Fibroblast of pulmonary artery (primary cell): Measurements from ENCODE around the gene FOXN1.
A peak's percentile ranks its signal among the peaks of the same experiment; 100 is the strongest.
"Not testable (repeated sequence)": the region's sequence is repeated elsewhere in the genome, so short reads cannot be mapped to it uniquely, and the experiment has no call there.

Experiments used
- DNase-seq: peaks from one replicate; pipeline ENCODE4 v3.0.0-alpha.2; 2010; ENCODE audit warnings: low read depth
- H3K4me3 ChIP-seq: replicated peaks from 2 replicates; pipeline ENCODE4 v1.5.1; 2011; ENCODE audit warnings: low read depth, mild to moderate bottlenecking, control low read depth, low read length, moderate library complexity
- CTCF ChIP-seq: IDR thresholded peaks from 2 replicates; pipeline ENCODE4 v1.5.1; 2011; ENCODE audit warnings: mild to moderate bottlenecking, control low read depth, low read length, inconsistent platforms; ENCODE audit errors: missing control alignments

FOXN1 gene

GRCh38 chr17:28573966-28574480 lies 67.9 kb downstream of the FOXN1 start:
- no peak for DNase-seq
- no peak for TF ChIP-seq CTCF
- H3K4me3 ChIP-seq: no peak overlapping the region

- no peak overlapping the region for H3K4me3 ChIP-seq
- TF ChIP-seq CTCF: no peak
- DNase-seq: no peak
These were observed 68.4 kb downstream of the FOXN1 start for GRCh38 chr17:28574526-28574925.

GRCh38 chr17:28575126-28575795 lies 69.1 kb downstream of the FOXN1 start:
- H3K4me3 ChIP-seq: no peak overlapping the region

GRCh38 chr17:28576016-28576415 lies 69.9 kb downstream of the FOXN1 start:
- DNase-seq, H3K4me3 ChIP-seq: not testable (repeated sequence)

More at GRCh38 chr17:28575126-28575795, 69.1 kb downstream of the FOXN1 start:
- TF ChIP-seq CTCF: no peak
- no peak for DNase-seq

GRCh38 chr17:28576758-28577465 lies 70.8 kb downstream of the FOXN1 start, which contains the start of gene ALDOC:
Gene ALDOC, minus strand, starts transcription at chr17:28576895. Its CDS starts 1,363 bp downstream, at chr17:28575532.
- DNase-seq: peak; percentile 91
- TF ChIP-seq CTCF: no peak
- peak within 1 kb of the TSS; percentile 48 for H3K4me3 ChIP-seq

GRCh38 chr17:28577466-28577824 lies 71.3 kb downstream of the FOXN1 start:
- TF ChIP-seq CTCF: no peak
- H3K4me3 ChIP-seq: no peak overlapping the region
- DNase-seq: no peak
